ENCODE results near the gene PARD3.

DNA sequence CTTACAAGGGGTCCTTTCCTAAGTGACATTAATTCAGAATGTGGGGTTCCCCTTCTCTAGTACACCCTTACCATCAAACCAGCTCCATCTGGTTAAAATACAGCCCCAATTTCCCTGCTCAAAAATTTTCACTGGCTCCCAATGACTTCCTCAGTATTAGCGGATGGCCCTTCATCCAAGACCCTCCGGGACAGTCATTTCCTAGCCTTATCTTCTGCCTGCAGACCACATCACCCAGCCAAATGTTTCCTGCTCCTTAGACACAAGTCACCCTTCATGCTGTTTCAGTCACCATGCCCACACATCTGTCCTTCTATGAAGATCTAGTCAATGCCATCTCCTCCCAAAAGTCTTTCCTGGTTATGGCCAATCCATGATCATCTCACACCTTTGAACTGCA, 45.2 kb downstream of the PARD3 start:
- TF ChIP-seq, protein P1, sequence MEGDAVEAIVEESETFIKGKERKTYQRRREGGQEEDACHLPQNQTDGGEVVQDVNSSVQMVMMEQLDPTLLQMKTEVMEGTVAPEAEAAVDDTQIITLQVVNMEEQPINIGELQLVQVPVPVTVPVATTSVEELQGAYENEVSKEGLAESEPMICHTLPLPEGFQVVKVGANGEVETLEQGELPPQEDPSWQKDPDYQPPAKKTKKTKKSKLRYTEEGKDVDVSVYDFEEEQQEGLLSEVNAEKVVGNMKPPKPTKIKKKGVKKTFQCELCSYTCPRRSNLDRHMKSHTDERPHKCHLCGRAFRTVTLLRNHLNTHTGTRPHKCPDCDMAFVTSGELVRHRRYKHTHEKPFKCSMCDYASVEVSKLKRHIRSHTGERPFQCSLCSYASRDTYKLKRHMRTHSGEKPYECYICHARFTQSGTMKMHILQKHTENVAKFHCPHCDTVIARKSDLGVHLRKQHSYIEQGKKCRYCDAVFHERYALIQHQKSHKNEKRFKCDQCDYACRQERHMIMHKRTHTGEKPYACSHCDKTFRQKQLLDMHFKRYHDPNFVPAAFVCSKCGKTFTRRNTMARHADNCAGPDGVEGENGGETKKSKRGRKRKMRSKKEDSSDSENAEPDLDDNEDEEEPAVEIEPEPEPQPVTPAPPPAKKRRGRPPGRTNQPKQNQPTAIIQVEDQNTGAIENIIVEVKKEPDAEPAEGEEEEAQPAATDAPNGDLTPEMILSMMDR (IDR thresholded peaks at IDR 0.05), result no peak
- TF ChIP-seq POLR2A (IDR thresholded peaks at IDR 0.05; ENCODE audit: low read depth), result no peak
- TF ChIP-seq EP300 (IDR thresholded peaks at IDR 0.05), result no peak
- no peak for TF ChIP-seq POLR2AphosphoS5 (IDR thresholded peaks at IDR 0.05)
